Right hindlimb (tissue), 1 donor: ENCODE data around the gene CACNA2D3.
"Not testable (repeated sequence)": the region's sequence is repeated elsewhere in the genome, so short reads cannot be mapped to it uniquely, and the experiment has no call there.

Source experiments
- DNase-seq: peaks from one replicate; pipeline ENCODE4 v3.0.0-alpha.2; 2018

Gene CACNA2D3

GRCh38 chr3:54378184-54378583 is 255.8 kb downstream of the CACNA2D3 start:
- DNase-seq, result no peak

- no peak for DNase-seq
These were observed 261.9 kb downstream of the CACNA2D3 start for GRCh38 chr3:54384279-54384678.

- DNase-seq, result no peak
These were observed 268.2 kb downstream of the CACNA2D3 start for GRCh38 chr3:54390582-54390981.

GRCh38 chr3:54393150-54393549 is 270.8 kb downstream of the CACNA2D3 start:
- no peak for DNase-seq

- DNase-seq, result no peak
These were observed 286.0 kb downstream of the CACNA2D3 start for GRCh38 chr3:54408328-54408727.

- no peak for DNase-seq
These were observed 299.6 kb downstream of the CACNA2D3 start for GRCh38 chr3:54421943-54422342.

GRCh38 chr3:54424292-54424691 is 301.9 kb downstream of the CACNA2D3 start:
- DNase-seq, result no peak

GRCh38 chr3:54426381-54426780 is 304.0 kb downstream of the CACNA2D3 start:
- no peak for DNase-seq

GRCh38 chr3:54427501-54427900 is 305.1 kb downstream of the CACNA2D3 start:
- no peak for DNase-seq

- DNase-seq, result peak; percentile 73
These were observed 305.9 kb downstream of the CACNA2D3 start for GRCh38 chr3:54427941-54428871.

- DNase-seq, result no peak
These were observed 310.6 kb downstream of the CACNA2D3 start for GRCh38 chr3:54432975-54433374.

GRCh38 chr3:54433846-54434245 is 311.5 kb downstream of the CACNA2D3 start:
- DNase-seq, result no peak

GRCh38 chr3:54434756-54435155 is 312.4 kb downstream of the CACNA2D3 start:
- no peak for DNase-seq

- no peak for DNase-seq
These were observed 314.9 kb downstream of the CACNA2D3 start for GRCh38 chr3:54437271-54437670.

- no peak for DNase-seq
These were observed 321.3 kb downstream of the CACNA2D3 start for GRCh38 chr3:54443561-54444161.

GRCh38 chr3:54445630-54446029 is 323.3 kb downstream of the CACNA2D3 start:
- DNase-seq, result no peak

GRCh38 chr3:54447427-54447826 is 325.1 kb downstream of the CACNA2D3 start:
- DNase-seq, result no peak

GRCh38 chr3:54454806-54455205 is 332.5 kb downstream of the CACNA2D3 start:
- DNase-seq, result no peak

GRCh38 chr3:54458357-54458756 is 336.0 kb downstream of the CACNA2D3 start:
- no peak for DNase-seq

GRCh38 chr3:54464554-54464953 is 342.2 kb downstream of the CACNA2D3 start:
- DNase-seq, result not testable (repeated sequence)

- no peak for DNase-seq
These were observed 354.5 kb downstream of the CACNA2D3 start for GRCh38 chr3:54476891-54477290.

GRCh38 chr3:54481606-54482365 is 359.4 kb downstream of the CACNA2D3 start:
- DNase-seq, result no peak

GRCh38 chr3:54484334-54484733 is 362.0 kb downstream of the CACNA2D3 start:
- no peak for DNase-seq

GRCh38 chr3:54486317-54486716 is 364.0 kb downstream of the CACNA2D3 start:
- no peak for DNase-seq
